Measurements from ENCODE around the gene GJC3.

GRCh38 chr7:99910976-99911375 lies 18.4 kb downstream of the GJC3 start:
- TF ChIP-seq CTCF (IDR thresholded peaks at IDR 0.05), result no peak
- no peak for TF ChIP-seq POLR2A (IDR thresholded peaks at IDR 0.05)
